LNCaP clone FGC (cell line): ENCODE data around the gene TMIGD1.

Source experiments
- DNase-seq: peaks from one replicate; pipeline ENCODE4 v3.0.0-alpha.2; 2011; ENCODE audit warnings: low read depth
- H3K4me3 ChIP-seq: 2 replicates; pipeline ENCODE4 v1.5.1; 2011; ENCODE audit warnings: mild to moderate bottlenecking, low read depth, low read length, control low read depth
- TF ChIP-seq, protein P1 (sequence below): IDR thresholded peaks from 2 replicates; pipeline ENCODE4 v1.5.1; 2012; ENCODE audit warnings: mild to moderate bottlenecking; ENCODE audit not compliant: control insufficient read depth, insufficient read depth; ENCODE audit errors: extremely low read depth

The TMIGD1 gene

DNA sequence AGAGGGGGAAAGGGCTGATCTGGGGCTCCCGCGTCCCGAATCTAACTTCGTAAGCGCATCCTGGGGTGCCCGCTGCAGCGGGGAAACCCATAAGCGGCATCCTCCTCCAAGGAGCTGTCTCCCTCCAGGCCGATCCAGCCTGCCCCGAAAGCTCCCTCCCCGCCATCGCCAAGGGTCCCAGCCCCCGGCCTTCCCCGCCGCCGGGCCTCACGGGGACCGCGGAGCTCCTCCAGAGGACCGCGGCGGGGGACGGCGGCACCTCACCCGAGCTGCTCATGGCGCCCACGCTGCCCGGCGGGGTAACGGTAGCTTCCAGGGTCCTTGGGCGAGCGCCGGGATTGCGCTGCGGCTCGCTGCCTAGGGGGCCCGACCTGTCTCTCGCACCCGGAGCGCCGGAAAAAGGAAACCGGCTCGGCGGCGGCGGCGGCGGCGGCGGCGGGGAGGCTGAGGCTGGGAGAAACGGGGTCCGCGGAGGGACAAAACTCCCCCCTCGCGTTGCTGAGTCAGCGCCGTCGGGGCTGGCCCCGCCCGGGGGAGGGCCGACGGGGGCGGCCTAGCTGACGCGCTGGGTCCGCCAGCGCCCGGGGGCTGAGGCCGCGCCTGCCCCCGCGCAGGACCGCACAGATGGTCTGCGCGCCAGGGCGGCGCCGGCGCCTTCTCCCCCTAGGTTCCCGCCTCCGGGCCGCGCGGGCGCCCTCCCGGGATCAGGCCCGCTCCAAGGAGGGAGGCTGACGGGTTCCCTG lies 42.1 kb downstream of the TMIGD1 start, which contains the start of gene BLMH:
Gene BLMH (minus strand): TSS at position 402 of the 743 bp plus-strand sequence. CDS start 125 bp downstream, at position 277.
- peak within 1 kb of the TSS; percentile 72 for H3K4me3 ChIP-seq
- no peak for DNase-seq
- TF ChIP-seq, protein P1, sequence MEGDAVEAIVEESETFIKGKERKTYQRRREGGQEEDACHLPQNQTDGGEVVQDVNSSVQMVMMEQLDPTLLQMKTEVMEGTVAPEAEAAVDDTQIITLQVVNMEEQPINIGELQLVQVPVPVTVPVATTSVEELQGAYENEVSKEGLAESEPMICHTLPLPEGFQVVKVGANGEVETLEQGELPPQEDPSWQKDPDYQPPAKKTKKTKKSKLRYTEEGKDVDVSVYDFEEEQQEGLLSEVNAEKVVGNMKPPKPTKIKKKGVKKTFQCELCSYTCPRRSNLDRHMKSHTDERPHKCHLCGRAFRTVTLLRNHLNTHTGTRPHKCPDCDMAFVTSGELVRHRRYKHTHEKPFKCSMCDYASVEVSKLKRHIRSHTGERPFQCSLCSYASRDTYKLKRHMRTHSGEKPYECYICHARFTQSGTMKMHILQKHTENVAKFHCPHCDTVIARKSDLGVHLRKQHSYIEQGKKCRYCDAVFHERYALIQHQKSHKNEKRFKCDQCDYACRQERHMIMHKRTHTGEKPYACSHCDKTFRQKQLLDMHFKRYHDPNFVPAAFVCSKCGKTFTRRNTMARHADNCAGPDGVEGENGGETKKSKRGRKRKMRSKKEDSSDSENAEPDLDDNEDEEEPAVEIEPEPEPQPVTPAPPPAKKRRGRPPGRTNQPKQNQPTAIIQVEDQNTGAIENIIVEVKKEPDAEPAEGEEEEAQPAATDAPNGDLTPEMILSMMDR: 0 out of 2 replicates have a peak, but pooled peaks have one; percentile 0

GRCh38 chr17:30290696-30291542 lies 42.9 kb downstream of the TMIGD1 start:
- H3K4me3 ChIP-seq: peak overlapping the region; percentile 72
- TF ChIP-seq, protein P1: no peak
- no peak for DNase-seq

GRCh38 chr17:30290077-30290476 lies 43.8 kb downstream of the TMIGD1 start:
- H3K4me3 ChIP-seq: no peak overlapping the region
- TF ChIP-seq, protein P1: no peak
- no peak for DNase-seq

DNA sequence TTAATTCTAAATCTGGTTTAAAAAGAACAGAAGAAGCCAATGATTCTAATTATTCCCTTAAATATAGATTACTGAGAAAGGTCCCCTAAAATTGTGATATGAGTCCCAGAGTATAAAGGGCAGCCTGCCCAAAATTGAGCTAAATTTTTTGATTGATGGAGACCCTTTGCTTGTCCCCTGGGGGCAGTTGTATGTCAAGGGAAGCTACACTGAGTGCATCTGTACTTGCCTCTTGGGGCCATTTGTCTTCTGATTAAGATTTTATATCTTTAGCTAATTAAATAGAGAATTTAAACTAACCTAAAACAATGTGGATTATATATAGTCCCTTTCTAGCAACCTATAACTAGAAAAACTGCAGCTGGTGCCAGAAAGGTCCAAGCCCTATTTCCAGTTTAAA lies 54.7 kb downstream of the TMIGD1 start:
- TF ChIP-seq, protein P1: no peak
- DNase-seq: no peak
- no peak overlapping the region for H3K4me3 ChIP-seq

- TF ChIP-seq, protein P1: peak; percentile 70
- no peak overlapping the region for H3K4me3 ChIP-seq
- no peak for DNase-seq
These were observed 55.8 kb downstream of the TMIGD1 start for GRCh38 chr17:30278032-30278431.

DNA sequence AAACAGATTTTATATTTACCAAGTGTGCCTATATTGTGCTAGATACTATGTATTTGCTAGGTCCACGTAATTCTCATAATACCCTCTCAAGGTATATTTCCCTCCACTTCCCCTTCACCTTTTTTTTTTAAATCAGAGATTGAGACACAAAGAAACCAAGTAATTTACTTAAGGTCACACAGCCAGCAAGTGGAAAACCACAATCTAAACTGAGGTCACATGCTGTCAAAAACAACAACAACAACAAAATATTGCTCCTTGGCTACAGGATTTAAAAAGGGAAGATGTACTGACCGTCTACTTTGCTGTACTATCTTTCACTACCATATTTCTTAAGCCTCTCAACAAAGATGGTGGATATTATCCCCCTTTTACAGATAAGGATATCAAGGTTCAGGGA lies 57.9 kb downstream of the TMIGD1 start:
- TF ChIP-seq, protein P1: no peak
- no peak for DNase-seq

More for the DNA sequence above, 57.9 kb downstream of the TMIGD1 start:
- no peak overlapping the region for H3K4me3 ChIP-seq
